KBM-7 (cell line): Measurements from ENCODE around the gene ARHGEF10L.

Source experiments
- DNase-seq: peaks from one replicate; pipeline ENCODE4 v3.0.0-alpha.2; 2015
- in situ Hi-C: fragments of 300-500 bp; cut with MboI; formaldehyde crosslinking; loops from 2 replicates; pipeline ENCODE4 v1.14.3; 2020; ENCODE audit warnings: low sequenced_read_pairs, low pct_unique_long_range_greater_than_20kb, mixed read lengths

The ARHGEF10L gene

DNA sequence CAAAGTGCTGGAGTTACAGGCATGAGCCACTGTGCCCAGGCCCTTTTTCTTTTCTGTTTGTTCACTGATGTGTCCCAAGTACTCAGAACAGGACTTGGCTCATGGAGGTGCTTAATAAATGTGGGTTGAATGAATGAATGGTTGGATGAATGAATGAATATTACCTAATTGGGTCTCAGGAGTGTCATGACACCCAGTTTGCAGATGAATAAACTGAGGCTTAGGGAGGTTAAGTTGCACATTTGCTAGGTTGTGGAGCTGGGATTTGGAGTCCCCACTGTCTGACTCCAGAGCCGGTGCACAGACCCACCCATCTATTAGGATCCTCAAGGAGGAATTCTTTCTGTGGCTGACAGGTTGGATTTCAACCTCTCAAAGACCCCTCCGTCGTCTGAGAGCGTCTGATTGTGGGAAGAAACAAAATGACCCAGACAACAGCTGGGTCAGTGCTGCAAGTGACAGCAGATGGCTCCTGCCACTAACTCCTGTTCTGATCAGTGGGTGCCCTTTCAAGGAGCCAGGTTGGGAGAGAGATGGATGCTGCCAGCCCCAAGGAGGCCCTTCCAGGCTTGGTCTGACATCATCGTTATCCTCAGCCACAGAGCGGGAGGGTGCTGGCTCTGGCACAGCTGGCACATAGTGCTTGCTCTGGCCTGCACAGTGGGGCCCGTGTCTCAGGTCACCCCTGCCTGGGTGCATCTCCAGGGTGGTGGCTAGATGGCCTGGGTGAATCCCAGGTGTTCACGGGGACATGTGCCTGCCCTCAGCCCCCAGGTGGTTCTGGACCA is 24.2 kb downstream of the ARHGEF10L start:
- DNase-seq: no peak
- in situ Hi-C loops: no loop called here

DNA sequence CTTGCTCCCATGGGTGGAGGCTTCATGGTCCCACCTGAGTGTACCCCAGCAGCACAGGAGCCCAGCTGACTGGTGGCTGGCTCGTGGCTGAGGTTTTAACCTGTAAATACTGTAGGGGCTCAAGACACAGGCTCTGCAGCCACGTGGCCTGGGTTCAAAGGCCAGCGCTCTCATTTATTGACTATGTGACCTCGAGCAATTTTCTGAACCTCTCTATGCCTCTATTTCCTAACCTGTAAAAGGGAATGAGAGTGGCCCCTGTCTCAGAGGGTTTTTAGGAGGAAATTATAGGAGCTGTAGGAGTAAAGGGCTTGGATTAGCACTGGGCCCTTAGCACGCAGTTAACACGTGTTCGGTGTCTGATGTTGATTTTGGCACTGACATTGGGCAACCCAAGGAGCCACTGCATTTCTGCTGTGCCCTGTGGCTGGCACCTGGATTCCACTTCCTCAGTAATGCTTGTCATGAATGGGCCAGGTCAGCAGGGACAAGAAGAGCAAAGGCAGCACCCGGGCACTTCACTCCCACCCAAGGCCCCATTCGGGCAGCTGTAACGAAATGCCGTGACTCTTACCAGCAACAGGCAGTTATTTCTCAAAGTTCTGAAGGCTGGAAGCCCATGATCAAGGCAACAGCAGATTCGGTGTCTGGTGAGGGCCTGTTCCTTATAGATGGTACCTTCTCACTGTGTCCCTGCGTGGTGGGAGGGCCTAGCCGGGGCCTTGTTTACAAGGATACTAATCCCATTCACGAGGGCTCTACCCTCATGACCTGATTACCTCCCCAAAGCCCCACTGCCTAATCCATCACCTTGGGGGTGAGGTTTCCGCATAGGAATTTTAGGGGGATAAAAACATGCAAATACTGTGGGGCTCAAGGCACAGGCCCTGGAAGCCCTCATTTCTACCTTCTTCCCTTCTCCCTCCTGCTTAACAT is 25.2 kb downstream of the ARHGEF10L start:
- in situ Hi-C loops: no loop called here
- no peak for DNase-seq

DNA sequence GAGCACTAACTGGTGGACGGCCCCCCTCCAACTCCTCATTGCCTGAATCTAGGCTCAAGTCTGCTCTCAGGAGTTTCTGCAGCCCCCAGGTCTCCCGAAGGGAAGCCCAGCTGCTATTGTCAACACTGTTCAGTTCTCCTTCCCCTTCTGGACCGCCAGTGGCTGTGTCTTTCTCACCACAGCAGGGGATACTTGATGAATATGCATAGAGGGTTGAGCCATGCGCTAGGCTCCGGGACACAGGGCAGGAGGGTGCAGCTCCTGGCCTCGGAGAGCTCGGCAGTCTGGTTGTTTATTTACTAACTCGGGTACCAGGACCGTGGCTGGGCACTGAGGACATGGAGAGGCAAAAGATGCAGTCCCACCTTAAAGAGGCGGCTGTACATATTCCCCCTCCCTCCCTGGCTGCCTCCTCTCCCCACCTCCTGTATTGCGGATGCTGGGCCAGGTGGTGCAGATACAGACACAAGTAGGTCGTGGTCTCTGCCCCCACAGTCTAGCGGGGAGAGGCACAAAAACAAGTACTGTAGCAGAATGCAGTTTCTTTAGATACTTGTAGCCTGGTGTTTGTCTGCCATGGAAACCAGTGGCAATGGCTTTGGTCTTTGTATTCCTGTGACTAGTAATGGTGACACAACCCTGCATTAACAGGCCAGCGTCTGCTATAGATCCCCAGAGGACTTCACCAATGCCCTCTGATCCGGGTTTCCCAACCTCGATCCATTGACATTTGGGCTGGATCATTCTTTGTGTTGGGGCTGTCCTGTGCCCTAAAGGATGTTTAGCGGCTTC is 26.2 kb downstream of the ARHGEF10L start:
- DNase-seq: no peak
- in situ Hi-C loops: no loop called here

DNA sequence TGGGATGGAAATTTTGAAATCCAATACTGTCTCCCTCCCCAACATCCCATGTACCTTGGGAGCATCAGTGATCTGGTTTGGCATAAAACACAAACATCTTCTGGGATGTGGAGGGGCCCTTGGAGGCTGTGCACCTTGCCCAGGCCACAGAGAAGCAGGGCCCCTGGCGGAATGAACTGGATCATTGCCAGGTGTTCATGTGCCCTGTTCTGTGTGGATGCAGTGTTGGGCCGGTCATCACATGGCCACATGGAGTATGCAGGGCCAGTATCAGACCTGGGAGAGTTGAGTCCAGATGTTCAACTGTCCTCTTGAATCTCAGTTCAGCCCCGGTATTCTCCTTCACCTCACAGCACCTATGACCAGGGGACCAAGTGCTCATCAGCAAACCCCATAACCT is 26.9 kb downstream of the ARHGEF10L start:
- in situ Hi-C loops: no loop called here
- no peak for DNase-seq

DNA sequence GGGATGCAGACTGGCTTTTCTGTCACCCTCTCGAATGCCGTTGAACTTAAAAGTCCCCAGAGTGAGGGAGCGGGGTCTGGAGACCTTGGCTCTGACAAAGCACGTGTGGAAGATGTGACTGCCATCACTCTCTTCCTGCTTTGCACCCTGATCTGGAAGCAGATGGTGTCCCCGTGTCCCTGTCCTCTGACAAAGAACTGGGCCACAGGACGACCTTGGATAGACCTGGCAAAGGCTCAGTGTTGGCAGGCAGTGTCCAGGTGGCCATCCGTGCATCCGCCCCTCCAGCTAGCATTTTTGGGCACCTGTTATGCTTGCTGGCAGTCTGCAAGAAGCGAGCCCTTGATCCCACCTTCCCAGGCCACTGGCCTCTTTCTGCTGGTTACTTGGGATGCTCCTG is 27.4 kb downstream of the ARHGEF10L start:
- in situ Hi-C loops: no loop called here
- no peak for DNase-seq

DNA sequence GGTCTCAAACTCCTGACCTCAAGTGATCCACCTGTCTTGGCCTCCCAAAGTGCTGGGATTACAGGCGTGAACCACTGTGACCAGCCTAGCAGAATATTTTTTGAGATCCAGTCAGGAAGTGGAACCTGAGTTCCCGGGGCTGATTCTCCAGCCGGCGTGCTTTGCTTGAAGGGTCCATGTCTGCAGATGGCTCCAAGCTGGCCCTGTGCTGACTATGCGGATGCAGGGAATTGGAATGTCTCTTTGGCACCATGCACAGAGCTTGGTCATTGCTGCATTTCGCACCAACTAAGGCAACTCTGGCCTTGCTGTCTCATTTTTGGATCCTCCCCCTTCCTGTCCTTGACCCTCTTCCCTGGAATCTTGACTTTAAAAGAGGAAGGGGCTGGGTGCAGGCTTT is 28.1 kb downstream of the ARHGEF10L start:
- in situ Hi-C loops: no loop called here
- DNase-seq: no peak

DNA sequence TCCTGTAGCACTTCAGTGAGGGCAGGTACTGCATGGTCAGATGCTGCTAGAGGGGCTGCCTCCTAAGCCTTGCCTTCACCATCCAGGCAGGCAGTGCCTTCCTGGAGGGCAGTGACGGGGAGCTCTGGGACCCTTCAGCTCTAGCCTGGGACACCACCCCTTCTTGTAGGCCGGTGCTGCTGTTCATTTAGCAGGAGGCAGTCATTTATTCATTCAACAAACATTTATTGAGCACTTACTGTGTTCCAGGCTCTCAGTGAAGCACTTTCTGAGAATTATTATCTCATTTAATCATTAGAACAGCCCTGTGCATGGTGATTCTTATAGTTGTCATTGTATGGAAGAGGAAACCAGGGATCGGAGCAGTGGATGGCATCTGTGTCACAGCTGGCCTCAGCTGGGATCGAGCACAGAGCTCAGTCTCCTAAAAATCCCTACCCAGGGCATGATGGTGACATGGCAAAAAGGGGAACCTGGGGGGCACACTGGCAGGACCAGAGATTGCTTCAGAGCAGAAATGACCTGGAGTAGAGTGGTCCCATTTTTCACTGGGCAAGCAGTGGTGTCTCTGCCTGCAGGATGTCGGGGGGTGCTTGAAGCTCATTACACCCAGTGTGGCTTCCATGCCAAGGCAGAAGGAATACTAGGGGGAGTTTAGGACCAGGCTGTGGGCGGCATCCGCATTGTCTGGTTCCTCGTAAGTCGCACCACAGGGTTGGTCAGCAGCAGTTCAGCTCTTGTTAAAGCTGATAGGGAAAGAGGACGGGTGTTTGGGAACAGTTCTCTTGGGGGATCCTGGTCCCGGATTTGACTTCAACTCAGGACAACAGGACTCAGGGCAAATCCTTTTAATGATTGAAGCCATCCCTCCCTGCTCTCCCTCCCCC is 28.8 kb downstream of the ARHGEF10L start:
- in situ Hi-C loops: no loop called here
- no peak for DNase-seq

DNA sequence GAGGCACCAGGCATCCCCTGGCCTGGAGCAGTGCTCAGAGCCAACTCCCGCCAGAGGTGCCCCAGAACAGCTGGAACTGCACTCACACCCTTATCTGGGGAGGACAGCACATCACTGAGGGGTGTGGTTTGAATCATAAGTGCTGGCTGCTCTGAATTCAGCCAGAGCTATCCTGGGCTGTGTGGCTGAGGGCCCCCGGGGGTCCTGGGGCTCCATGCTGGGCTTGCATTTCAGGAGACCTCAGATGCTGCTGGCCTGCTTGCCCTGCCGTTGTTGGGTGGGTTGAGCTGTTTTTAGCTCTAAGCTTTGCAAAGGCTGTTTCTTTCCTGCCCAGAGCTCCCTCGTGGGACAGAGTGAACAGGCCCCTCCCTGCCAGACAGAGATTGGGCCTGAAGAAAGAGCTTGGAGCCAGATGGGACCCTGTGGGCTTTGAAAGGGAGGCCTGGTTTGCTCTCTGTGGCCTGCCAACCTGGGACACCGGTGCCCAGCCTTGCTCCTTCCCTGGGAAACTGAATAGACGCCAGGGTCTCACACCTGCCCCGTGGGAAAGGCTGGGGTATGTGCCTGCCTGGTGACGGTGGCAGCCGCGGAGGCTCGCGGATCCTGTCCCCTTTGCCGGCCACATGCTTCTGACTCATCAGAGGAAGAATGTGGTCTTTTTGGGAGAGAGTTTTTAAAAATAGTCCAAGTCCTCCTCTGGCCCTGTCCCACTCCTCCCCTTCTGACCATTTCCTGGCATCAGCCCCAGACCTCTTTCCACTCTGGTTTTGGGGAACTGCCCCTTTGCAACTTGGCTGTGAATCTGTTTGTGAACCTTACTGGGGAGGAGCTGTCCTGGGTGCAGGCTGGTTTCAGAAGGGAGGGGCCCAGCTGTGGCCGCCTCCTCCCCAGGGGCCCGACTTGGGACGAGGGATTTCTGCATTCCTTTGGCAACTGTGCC is 30.0 kb downstream of the ARHGEF10L start:
- no peak for DNase-seq

DNA sequence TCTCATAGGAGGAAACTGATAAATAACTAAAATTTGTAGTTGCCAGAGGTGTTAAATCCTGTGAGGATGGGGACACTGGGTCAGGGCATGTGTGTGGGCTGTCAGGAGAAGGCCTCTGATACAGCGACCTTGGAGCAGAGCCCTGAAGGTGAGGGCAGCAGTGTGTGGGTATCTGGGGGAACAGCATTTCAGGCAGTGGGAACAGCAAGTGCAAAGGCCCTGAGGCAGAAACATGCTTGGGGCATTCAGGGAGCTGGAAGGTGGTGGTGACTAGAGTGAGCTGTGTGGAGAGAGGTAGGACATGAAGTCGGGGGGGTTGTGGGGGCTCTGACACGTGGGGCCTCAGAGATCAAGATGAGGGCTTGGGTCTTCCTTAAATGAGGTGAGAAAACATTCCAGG is 30.7 kb downstream of the ARHGEF10L start:
- in situ Hi-C loops: no loop called here
- DNase-seq: no peak

More for the DNA sequence above, 30.0 kb downstream of the ARHGEF10L start:
- in situ Hi-C loops: no loop called here

DNA sequence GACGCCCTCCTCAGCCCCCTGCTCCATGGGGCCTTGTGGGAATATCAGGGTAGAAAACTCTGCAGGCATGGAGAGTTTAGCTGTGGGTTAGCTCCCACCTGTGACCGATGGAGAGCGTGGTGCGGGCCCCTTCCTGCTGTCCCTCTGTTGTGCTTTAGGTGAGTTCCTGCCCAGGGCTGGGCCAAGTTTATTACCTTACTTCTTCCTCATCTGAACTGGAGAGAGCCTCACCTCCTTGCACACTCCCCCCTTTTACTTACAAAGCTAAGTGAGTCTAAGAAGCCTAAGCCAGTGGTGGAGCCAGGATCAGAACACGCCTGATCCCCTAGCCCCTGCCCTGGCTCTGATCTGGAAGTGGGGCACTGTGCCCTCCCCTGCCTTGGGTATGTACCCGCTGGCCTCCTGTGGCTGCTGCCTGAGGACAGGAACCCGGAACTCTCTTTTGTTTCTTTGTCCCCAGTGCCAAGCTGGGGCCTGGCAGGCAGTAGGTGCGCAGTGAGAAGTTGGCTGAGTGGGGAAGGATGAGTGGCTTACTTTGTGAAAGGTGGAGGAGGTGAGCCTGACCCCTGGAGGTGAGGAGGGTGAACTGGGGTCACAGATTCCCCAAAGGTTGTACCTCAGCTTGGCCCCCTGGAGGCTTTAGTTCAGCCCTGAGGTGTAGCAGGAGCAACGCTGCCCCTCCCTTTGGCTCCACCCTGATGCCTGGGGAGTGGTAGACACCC is 32.9 kb downstream of the ARHGEF10L start:
- in situ Hi-C loops: no loop called here
- DNase-seq: no peak

DNA sequence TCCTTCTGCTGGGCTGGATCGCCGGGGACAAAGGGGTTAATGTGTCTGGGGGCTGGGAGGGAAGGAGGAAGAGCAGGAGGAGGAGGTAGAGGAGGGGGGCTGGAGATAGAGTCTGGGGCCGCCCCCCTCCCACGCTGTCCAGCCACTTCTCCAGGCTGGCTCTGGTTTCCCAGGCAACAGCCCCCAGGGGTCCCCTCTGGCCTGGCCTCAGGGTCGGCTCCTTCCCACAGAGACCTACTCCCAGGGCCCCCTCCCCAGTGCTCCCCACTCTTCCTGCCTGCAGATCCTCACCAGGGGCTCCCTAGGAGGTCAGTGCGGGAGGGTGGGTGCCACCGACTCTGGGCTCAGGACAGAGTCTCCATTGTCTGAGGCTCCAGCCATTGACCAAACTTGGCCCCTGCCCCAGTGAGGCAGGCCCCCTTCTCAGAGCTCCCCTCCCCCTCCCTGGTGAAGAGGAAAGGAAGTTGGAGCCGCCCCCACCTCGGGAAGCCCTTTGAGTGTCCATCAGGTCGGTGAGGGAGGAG is 34.1 kb downstream of the ARHGEF10L start:
- in situ Hi-C loops: no loop called here
- no peak for DNase-seq

DNA sequence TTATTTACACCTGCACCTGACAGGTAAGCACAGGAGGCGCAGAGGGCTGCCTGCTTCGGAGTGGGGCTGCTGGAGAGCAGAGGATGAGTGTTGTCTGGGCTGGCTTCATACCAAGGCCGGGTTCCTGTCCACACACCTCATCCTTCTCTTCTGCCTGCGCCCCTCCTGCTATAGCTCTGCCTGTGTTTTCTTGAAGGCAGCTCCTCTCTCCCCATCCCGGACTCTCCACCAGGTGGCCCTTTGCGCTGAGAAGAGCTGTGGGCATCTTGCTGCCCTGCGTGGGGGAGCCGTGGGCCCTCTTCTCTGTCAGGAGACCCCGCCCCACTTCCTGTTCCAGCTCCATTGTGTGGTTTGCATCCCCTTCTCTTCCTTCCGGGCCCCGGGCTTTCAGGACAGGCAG is 35.0 kb downstream of the ARHGEF10L start:
- in situ Hi-C loops: no loop called here

DNA sequence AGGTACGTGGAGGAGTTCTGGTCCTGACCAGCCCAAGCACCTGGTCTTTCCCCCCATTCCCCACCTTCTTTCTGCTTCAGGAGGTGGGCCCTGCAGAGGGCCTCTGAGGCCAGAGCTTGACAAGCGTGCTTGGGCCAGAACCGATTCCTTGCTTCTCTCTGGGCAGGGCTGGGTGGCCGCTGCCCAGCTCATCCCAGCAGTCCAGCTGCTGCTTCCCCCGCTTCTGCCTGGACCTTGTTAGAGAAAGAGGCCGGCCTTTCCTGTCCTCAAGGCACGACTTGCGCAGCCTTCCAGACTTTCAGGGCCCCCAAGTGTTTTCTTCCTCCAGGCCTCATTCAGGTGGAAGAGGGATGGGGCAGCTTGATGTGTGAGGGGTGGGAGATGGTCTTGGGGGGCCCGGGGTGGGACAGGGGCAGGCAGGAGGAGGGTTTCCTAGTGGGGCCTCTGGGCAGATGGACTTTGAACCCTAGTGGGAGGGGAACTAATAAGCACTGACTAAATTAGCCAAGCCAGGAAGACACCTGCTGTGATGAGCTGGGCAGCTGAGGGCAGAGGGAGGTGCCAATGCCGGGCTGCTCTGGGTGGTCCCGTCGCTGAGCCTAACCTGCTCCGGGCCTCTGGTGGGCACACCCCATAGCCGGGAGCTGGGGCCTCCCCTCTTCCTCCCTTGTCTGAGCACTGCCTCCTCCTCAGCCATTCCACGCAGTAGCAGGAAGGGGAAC is 36.5 kb downstream of the ARHGEF10L start:
- no peak for DNase-seq
- in situ Hi-C loops: no loop called here

More for the DNA sequence above, 35.0 kb downstream of the ARHGEF10L start:
- DNase-seq: no peak

DNA sequence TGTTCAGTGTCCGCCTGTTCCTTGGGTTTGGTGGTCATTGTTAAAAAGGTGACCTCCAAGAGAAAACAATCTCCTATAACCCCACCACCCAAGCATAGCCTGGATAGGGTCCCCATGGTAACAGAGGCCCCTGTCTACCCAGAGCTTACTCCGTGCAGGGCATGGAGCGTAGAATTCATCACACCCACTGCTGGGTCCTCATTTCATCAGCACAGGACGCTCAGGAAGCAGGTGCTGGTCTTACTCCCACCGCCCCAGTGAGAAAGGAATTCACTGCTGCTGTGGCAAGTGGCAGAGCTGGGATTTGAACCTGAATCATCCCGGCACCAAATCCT is 37.0 kb downstream of the ARHGEF10L start:
- in situ Hi-C loops: no loop called here

DNA sequence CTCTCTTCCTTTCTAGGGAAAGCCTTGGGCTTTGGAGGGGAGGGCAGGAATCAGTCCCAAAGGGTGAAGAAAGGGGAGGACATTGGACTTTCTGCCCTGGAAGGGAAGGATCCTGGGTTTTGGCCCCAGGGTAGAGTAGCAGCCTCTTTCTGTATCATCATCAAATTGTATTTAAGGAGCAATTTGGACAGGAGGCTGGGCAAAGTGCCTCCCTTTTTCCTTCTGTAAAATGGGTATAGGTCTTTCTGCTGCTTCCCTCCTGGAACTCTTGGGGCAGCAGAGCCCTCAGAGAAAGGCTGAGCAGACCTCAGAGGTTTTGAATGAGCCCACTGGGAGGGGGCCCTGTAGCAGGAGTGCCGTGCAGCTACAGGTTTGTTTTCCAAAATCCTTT is 38.4 kb downstream of the ARHGEF10L start:
- no peak for DNase-seq
- in situ Hi-C loops: no loop called here

More for the DNA sequence above, 37.0 kb downstream of the ARHGEF10L start:
- no peak for DNase-seq
